Stimulated activated CD4-positive, alpha-beta T cell treated with anti-CD3 and anti-CD28 coated beads, Interleukin-2, amount 100 ng/mL, for 24 hours (primary cell): ENCODE measurements around the gene GADD45B.
A peak's percentile ranks its signal among the peaks of the same experiment; 100 is the strongest.

Experiments
- DNase-seq, 2 donors: peaks; one replicate each; pipeline ENCODE4 v3.0.0-alpha.2; 2020

Gene GADD45B

GRCh38 chr19:2475702-2476450 is at the start of gene GADD45B:
GADD45B (plus strand) TSS chr19:2476127; CDS start chr19:2476359, 232 bp downstream.
- peak; percentile 96 to 97 for DNase-seq

- DNase-seq = peak; percentile 59 to 66
Observed at GRCh38 chr19:2426611-2427428, 49.1 kb upstream of the GADD45B start.

DNA sequence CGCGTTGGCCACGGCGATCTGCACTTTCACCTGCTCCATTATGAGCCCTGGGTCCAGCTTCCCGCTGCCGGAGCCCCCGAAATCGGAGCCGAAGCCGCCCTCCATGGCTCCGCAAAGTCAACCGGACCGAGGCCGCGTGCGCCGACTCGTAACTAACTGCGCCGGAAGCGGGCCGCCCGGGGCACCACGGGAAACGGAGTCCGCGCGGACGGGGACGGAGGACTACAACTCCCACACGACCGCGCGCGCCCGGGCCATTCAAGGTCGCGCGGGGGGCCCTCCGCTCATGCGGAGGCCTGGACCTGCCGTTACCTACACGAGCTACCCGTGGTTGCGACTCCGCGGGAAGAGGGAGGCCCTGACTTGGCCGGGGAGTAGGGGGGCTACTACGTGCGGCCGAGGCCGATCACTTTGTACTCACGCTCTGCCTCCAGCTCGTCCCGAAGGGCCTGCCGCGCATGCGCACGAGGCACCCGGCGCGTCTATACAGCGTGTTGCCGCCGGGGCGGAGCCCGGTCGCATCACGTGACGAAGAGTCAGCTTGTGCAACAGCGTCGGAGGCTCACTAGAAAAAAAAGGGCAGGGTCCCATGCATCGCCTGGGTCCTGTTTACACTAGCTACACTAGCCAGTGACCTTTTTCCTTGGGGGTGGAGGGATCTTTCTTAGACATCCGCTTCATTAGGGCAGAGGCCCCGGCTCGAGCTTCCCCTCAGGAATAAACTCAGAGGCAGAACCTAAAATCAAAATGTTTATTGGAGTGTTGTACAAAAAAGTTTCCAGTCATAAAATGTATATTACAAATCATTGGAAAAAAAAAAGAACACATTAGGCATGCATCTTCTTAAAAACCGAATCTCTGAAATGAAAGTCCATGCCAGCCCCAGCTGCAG is 48.3 kb upstream of the GADD45B start, which contains the start of gene TIMM13:
Gene TIMM13, minus strand, starts transcription at position 158 of the 892 bp plus-strand sequence. Its CDS starts 53 bp downstream, at position 105.
- peak; percentile 96 to 97 for DNase-seq

GRCh38 chr19:2428321-2428690 is 47.6 kb upstream of the GADD45B start:
- no peak for DNase-seq

- DNase-seq = no peak
Observed at GRCh38 chr19:2428756-2429711, 46.9 kb upstream of the GADD45B start.

GRCh38 chr19:2429917-2430535 is 45.9 kb upstream of the GADD45B start:
- DNase-seq = no peak

DNA sequence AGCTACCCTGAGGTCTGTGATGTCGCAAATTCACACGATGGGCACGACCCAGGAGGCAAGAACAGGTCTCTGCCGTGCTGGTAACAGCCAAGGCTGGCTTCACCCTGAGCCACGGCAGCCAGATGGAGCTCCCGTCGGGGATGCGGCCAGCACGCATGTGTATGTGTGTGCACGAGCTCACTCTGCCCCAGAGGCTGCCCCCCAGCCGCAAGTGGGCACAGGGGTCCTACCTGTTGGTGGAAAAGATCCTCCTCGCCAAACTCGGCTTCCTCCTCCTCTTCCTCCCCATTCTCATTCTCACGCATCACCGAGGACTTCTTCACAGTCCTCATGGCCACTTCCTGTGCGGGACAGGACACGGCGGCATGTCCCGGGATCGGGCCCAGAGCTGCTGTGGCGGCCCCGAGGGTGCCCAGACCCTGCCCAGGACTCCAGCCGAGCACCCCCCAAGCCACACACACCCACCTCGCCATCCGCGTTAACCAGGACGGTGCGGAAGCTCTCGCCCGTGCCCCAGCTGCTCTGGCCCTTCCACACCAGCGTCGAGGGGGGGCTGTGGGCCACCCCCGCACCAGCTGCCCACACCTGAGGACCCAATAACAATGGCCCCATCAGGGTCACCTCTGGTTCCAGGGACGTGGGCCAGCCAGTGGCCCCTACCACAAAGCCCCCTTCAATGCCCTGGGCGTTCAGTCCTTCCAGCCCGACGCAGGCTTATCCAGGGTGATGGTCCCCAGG is 44.4 kb upstream of the GADD45B start:
- DNase-seq = no peak

DNA sequence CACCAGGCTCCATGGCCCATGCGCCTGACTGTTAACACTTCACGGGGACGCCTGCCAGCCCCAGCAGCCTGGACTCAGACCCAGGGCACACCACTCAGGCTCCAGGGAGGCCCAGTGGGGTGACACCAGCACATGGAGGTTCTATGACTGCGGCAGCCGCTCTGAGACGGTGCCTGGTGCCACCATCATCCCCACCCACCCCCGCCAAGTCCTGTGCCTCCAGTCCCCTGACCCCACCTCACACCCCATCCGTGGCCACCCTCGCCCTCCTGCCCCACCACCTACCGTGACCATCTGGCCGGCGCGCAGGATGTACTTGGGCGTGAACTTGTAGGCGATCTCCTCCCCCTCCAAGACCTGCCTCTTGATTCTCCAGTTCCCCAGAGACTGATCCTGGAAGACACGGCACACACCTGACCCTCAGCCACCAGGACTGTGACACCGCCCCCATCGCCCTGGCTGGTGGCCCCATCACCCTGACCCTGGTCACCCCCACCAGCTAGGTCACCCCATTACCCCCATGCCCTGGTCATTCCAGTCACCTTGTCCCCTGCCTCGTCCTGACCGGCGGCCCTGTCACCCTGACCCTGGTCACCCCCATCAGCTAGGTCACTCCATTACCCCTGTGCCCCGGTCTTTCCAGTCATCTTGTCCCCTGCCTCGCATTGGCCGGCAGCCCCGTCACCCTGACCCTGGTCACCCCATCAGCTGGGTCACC is 43.6 kb upstream of the GADD45B start:
- DNase-seq = no peak

DNA sequence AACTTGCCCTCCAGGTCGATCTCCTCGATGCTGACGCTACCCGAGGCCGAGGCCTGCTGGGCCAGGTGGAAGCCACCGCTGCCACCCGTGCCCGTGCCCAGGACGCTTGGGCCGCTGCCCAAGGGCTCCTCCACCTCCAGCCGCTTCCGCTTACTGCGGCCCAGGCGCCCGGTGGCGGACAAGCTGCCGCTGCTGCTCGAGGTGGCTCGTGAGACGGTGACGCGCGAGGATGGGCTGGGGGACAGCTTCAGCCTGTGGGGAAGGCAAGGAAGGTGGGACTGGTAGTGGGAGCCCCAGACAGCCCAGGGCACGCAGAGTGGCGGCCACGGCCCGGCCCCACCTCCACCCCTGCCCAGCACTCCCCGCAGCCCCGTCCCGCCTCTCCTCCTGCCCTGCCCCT is 42.1 kb upstream of the GADD45B start:
- DNase-seq = no peak

DNA sequence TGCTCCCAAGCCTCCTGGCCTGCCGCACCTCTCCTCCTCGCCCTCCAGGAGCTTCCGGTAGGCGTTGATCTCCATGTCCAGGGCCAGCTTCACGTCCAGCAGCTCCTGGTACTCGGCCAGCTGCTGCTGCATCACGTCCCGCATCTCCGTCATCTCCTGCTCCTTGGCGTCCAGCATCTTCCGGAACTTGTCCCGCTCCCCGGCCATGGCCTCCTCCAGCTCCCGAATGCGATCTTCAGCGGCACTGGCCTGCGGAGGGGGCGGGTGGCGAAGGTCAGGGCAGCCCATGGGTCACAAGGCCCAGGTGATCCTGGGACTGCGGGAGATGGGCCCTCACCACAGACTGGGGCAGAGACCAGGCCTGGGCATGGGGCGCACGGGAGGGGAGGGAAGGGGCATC is 41.7 kb upstream of the GADD45B start:
- no peak for DNase-seq

DNA sequence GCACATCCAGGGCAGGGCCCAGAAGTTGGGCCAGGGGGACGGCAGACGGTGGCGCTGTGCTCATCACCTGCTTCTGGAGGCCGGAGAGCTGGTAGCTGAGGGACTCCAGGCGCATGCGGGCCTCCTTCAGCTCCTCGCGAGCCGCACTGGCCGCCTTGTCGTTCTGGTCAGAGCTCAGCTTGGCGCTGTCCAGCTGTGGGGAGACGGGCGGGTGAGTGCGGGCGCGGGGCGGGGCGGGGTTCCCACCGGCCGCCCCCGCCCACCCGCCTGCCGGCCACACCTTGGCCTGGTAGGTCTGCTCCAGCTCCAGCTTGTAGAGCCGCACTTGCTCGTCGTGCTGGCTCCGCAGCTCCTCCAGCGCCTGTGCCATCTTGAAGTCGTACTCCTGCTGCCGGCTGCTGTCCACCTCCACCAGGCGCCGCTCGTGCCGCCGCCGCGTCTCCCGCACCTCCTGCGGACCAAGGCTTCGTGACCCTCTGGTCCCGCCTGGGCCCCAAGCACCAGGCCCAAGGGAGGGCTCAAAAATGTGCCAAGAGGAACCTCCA is 41.1 kb upstream of the GADD45B start:
- no peak for DNase-seq

- no peak for DNase-seq
Observed at GRCh38 chr19:2436384-2436783, 39.5 kb upstream of the GADD45B start.

DNA sequence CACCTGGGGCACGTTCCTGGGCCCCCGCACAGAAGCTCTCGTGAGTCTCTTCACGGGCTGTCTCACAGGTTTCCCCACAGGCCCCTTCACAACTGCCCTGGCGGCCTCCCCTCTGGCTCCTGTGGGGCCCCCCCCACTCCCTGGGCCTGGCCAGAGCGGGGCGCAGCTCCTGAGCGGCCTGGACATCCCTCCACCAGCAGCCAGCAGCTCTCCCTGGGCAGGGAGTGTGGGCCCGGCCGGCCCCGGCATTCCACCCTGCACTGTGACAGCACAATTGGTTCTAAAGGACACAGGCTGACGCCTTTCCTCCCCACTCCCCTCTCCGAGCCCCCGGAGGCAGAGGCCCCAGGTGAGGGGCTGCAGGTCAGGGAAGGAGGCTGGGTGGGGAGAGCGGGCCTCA is 39.0 kb upstream of the GADD45B start:
- DNase-seq = no peak

DNA sequence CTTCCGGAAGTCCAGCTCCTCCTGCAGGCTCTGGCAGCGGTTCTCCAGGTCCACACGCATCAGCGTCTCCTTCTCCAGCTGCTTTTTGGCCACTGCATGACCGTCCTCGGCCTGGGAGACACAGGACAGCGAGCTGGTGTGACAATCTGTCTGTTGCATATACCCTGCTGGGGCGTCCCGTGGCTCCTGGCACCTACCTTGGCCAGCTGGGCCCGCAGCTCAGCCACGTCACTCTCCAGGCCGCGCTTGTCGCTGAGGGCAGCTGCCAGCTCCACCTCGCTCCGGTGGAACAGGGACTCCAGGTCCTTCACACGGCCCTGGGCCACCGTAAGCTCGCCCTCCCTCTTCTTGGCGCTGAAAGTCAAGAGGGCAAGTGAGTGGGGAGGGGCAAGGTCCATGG is 37.7 kb upstream of the GADD45B start:
- no peak for DNase-seq

- no peak for DNase-seq
Observed at GRCh38 chr19:2440515-2440914, 35.4 kb upstream of the GADD45B start.

GRCh38 chr19:2441096-2441752 is 34.7 kb upstream of the GADD45B start:
- DNase-seq = no peak

- no peak for DNase-seq
Observed at GRCh38 chr19:2443116-2443784, 32.7 kb upstream of the GADD45B start.

DNA sequence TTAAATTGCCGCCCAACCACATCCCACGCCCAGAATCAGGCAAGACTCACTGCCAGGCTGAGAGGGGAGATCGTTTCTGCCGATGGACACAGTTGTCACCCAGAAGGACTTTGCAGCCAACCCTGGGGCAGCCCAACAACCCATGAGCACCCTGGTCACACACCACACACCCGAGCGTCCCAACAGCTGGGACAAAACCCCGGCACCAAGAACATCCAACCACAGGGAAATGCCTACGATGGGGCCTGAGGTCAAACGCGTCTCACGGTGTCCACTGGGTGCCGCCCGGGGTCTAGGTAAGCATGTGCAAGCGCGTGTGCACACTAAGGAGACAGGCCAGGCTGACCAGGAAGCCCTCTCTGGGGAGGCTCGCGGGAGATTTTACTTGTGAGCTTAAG is 32.1 kb upstream of the GADD45B start:
- no peak for DNase-seq
